Kidney (tissue), 14 donors: ENCODE data around the gene SFMBT2. TPM values are rescaled to one million over a fixed set of nuclear protein-coding genes. Genes with fewer than 3 reads are reported as not detected.

Source experiments
- DNase-seq, 5 donors: peaks; one replicate each; pipeline ENCODE4 v3.0.0-alpha.2; 2013 to 2020
- FAIRE-seq: peaks from 2 replicates; lab custom pipeline; 2012; peaks lifted over from hg19 to GRCh38; lab: Jason Lieb, UNC
- H3K27ac ChIP-seq, 2 donors: one replicate each; pipeline ENCODE4 v1.7.0; 2013; ENCODE audit warnings: low read depth in 2 of 2, low read length in 2 of 2, inconsistent platforms in 1 of 2
- H3K27me3 ChIP-seq: one replicate; pipeline ENCODE4 v1.7.1; 2013; ENCODE audit warnings: low read length, inconsistent platforms; ENCODE audit not compliant: control insufficient read depth, insufficient read depth
- H3K36me3 ChIP-seq, 3 donors: one replicate each; pipeline versions ENCODE4 v1.7.0 to v1.7.1; 2013; ENCODE audit warnings: low read length in 3 of 3, control low read depth in 1 of 3, inconsistent platforms in 1 of 3; ENCODE audit not compliant: insufficient read depth in 3 of 3, control insufficient read depth in 2 of 3
- H3K4me1 ChIP-seq, 3 donors: one replicate each; pipeline versions ENCODE4 v1.7.0 to v1.7.1; 2013; ENCODE audit warnings: low read length in 3 of 3, inconsistent platforms in 1 of 3, low read depth in 1 of 3; ENCODE audit not compliant: control insufficient read depth in 2 of 3, insufficient read depth in 2 of 3
- H3K4me3 ChIP-seq, 3 donors: one replicate each; pipeline versions ENCODE4 v1.7.0 to v1.8.1; 2013; ENCODE audit warnings: low read length in 3 of 3, control low read depth in 1 of 3, inconsistent platforms in 1 of 3
- H3K9ac ChIP-seq, 3 donors: one replicate each; pipeline versions ENCODE4 v1.7.0 to v1.7.1; 2013; ENCODE audit warnings: low read length in 3 of 3, control low read depth in 1 of 3, inconsistent platforms in 1 of 3
- H3K9me3 ChIP-seq, 3 donors: one replicate each; pipeline versions ENCODE4 v1.7.0 to v1.7.1; 2013; ENCODE audit warnings: low read length in 3 of 3, control low read depth in 1 of 3, inconsistent platforms in 1 of 3; ENCODE audit not compliant: control insufficient read depth in 2 of 3, insufficient read depth in 1 of 3
- CTCF ChIP-seq: IDR thresholded peaks from 3 replicates; pipeline ENCODE4 v1.5.1; 2012; ENCODE audit warnings: mild to moderate bottlenecking, moderate library complexity, borderline replicate concordance; ENCODE audit not compliant: insufficient read depth; ENCODE audit errors: extremely low read depth
- intact Hi-C: fragments of 100-400 bp; cut with DNase I; formaldehyde crosslinking; loops from one replicate; pipeline ENCODE4 v1.11.1; 2022
- polyA plus RNA-seq: library from polyadenylated mRNA; stranded (reverse); fragments of 350-450 nt; fragmentation: Illumina TruSeq; extraction: RNeasy Lipid Tissue Mini Kit (QIAGEN cat#74804); gene quantifications from one replicate; pipeline ENCODE4 v1.2.3, GENCODE V29; 2014; ENCODE audit warnings: low read depth, low replicate concordance; ENCODE audit not compliant: insufficient read depth
- total RNA-seq: library from RNA; stranded (reverse); fragmentation: NEBNext Ultra II Directional; extraction: Animal tissue kit (Norgen Biotek cat#: 25700); gene quantifications from one replicate; pipeline ENCODE4 v1.2.1, GENCODE V29; 2021
- donor health status: control.
- donor health status: control.
- donor health status: control.
- donor health status: control.
- donor health status: control.
- donor health status: DM: yes; HTN: yes; CAD: no.
- donor health status: Normal renal cell carcinoma (clear cell type).

SFMBT2 gene
- total and polyA plus RNA-seq, 2 donors from 2014 or later = 1.2 to 15.3 TPM

- DNase-seq = peak; percentile 66 to 86 (median 73)
Measured at GRCh38 chr10:7412237-7412927, 1.5 kb upstream of the SFMBT2 start.

GRCh38 chr10:7411671-7412128 is 866 bp upstream of the SFMBT2 start:
- Histone ChIP-seq H3K27me3 (peaks cover 22% of the 10 kb centered on the region), H3K4me3 (peak overlapping the region in 2 of 3 donors; percentile 47 to 51), H3K9ac (peak overlapping the region in 2 of 3 donors; percentile 10 to 51), H3K27ac (no peak overlapping the region), H3K36me3 (no peaks in the 10 kb centered on the region), H3K9me3 (no peaks in the 10 kb centered on the region), H3K4me1 (peaks cover 0 to 20% (median 0%) of the 10 kb centered on the region in 3 donors)
- peak in 4 of 5 donors; percentile 18 to 68 (median 40) for DNase-seq
- FAIRE-seq = no peak
- intact Hi-C loops = loop anchor here (10.0 kb wide), 1 partner anchor 737 kb away; no protein-coding TSS in a partner anchor
- no peak for TF ChIP-seq CTCF

More at GRCh38 chr10:7412237-7412927, 1.5 kb upstream of the SFMBT2 start:
- no peak for TF ChIP-seq CTCF
- Histone ChIP-seq H3K27me3 (peaks cover 22% of the 10 kb centered on the region), H3K36me3 (no peaks in the 10 kb centered on the region), H3K9me3 (no peaks in the 10 kb centered on the region), H3K4me1 (peaks cover 0 to 20% (median 0%) of the 10 kb centered on the region in 3 donors), H3K27ac (peak overlapping the region in 1 of 2 donors; percentile 7), H3K9ac (peak overlapping the region in 2 of 3 donors; percentile 10 to 51), H3K4me3 (peak overlapping the region in 2 of 3 donors; percentile 46 to 51)
- FAIRE-seq = no peak
- intact Hi-C loops = loop anchor here (10.0 kb wide), 1 partner anchor 738 kb away; no protein-coding TSS in a partner anchor

GRCh38 chr10:7410301-7410861 is 453 bp downstream of the SFMBT2 start:
- Histone ChIP-seq H3K36me3 (no peaks in the 10 kb centered on the region), H3K27ac (peak overlapping the region; percentile 51 to 65), H3K4me1 (peaks cover 0 to 22% (median 0%) of the 10 kb centered on the region in 3 donors), H3K4me3 (peak overlapping the region; percentile 66 to 88 (median 76)), H3K27me3 (peaks cover 22% of the 10 kb centered on the region), H3K9me3 (no peaks in the 10 kb centered on the region), H3K9ac (peak overlapping the region; percentile 52 to 73 (median 67))
- no peak for TF ChIP-seq CTCF
- intact Hi-C loops = loop anchor here (10.0 kb wide), 1 partner anchor 736 kb away; no protein-coding TSS in a partner anchor
- FAIRE-seq (no peak), DNase-seq (peak; percentile 45 to 76 (median 60))
